Activated B cell treated with CpG ODN at 0.5 μM for 24 hours (primary cell): ENCODE measurements around the gene POLR3G. TPM values are rescaled to one million over a fixed set of nuclear protein-coding genes. Genes with fewer than 3 reads are reported as not detected.

Experiments
- ATAC-seq: fragments of 200-7000 bp; cut with Tn5 transposase; one replicate; pipeline ENCODE4 v1.10.0; 2021; ENCODE audit warnings: low read depth, mild to moderate bottlenecking, moderate library complexity
- CTCF ChIA-PET: fragments of 350-600 bp; sonication (Branson Sonifier 250); formaldehyde crosslinking; loops from one replicate; lab custom pipeline; 2021; ENCODE audit warnings: antibody characterized with exemption; lab: Charles Lee
- POLR2A ChIA-PET: fragments of 350-600 bp; sonication (Branson Sonifier 250); formaldehyde crosslinking; loops from one replicate; lab custom pipeline; 2021; ENCODE audit warnings: antibody characterized with exemption; lab: Charles Lee
- DNase-seq: peaks from one replicate; pipeline ENCODE4 v3.0.0; 2022
- H3K27ac Mint-ChIP-seq: one replicate; pipeline ENCODE4 v1.8.0; 2020; ENCODE audit warnings: mixed read lengths
- H3K27me3 Mint-ChIP-seq: one replicate; pipeline ENCODE4 v1.8.0; 2021; ENCODE audit warnings: mixed read lengths
- H3K36me3 Mint-ChIP-seq: one replicate; pipeline ENCODE4 v1.8.0; 2021; ENCODE audit warnings: low read depth, mixed read lengths
- H3K4me1 Mint-ChIP-seq: one replicate; pipeline ENCODE4 v1.8.0; 2021; ENCODE audit warnings: mixed read lengths
- H3K4me3 Mint-ChIP-seq: one replicate; pipeline ENCODE4 v1.8.0; 2020; ENCODE audit warnings: mild to moderate bottlenecking, mixed read lengths
- H3K9me3 Mint-ChIP-seq: one replicate; pipeline ENCODE4 v1.8.0; 2020; ENCODE audit warnings: mixed read lengths
- CTCF ChIP-seq: fragments of 200-600 bp; IDR thresholded peaks from one replicate; pipeline ENCODE4 v1.8.0; 2022; ENCODE audit warnings: antibody characterized with exemption, mild to moderate bottlenecking
- intact Hi-C: fragments of 100-400 bp; cut with micrococcal nuclease; formaldehyde crosslinking; loops from one replicate; pipeline ENCODE4 v1.15.1; 2024
- total RNA-seq: library from RNA; stranded (reverse); gene quantifications from 2 replicates; pipeline ENCODE4 v1.2.3, GENCODE V29; 2022

Gene POLR3G
- total RNA-seq, 1 donor from 2014 or later, result 2.9 TPM

- H3K4me1 Mint-ChIP-seq, result peaks cover 8% of the 10 kb centered on the region
- DNase-seq (no peak), ATAC-seq (no peak)
- no peak for TF ChIP-seq CTCF
- intact Hi-C loops, result no loop called here
- ChIA-PET CTCF (no interaction called here), POLR2A (interaction anchor here (0.7 kb wide), 1 partner anchor 1022 kb away, joined by 3 read pairs; no protein-coding TSS in a partner anchor)
- H3K4me3 Mint-ChIP-seq, result no peak overlapping the region
- H3K9me3 Mint-ChIP-seq, result no peaks in the 10 kb centered on the region
- peaks cover 25% of the 10 kb centered on the region for H3K27me3 Mint-ChIP-seq
- H3K27ac Mint-ChIP-seq, result no peak overlapping the region
- H3K36me3 Mint-ChIP-seq, result no peaks in the 10 kb centered on the region
Observed at GRCh38 chr5:90547072-90547536, 72.4 kb downstream of the POLR3G start.

- ChIA-PET POLR2A (no interaction called here), CTCF (no interaction called here)
- ATAC-seq, result no peak
- intact Hi-C loops, result no loop called here
- H3K4me3 Mint-ChIP-seq, result no peak overlapping the region
- H3K4me1 Mint-ChIP-seq, result peaks cover 8% of the 10 kb centered on the region
- H3K27me3 Mint-ChIP-seq, result peaks cover 22% of the 10 kb centered on the region
- H3K9me3 Mint-ChIP-seq, result no peaks in the 10 kb centered on the region
- H3K27ac Mint-ChIP-seq, result no peak overlapping the region
- TF ChIP-seq CTCF, result no peak
- H3K36me3 Mint-ChIP-seq, result no peaks in the 10 kb centered on the region
- no peak for DNase-seq
Observed at GRCh38 chr5:90548069-90548593, 73.5 kb downstream of the POLR3G start.

- H3K27ac Mint-ChIP-seq, result no peak overlapping the region
- intact Hi-C loops, result no loop called here
- H3K27me3 Mint-ChIP-seq, result peaks cover 22% of the 10 kb centered on the region
- CTCF ChIA-PET, result no interaction called here
- no peaks in the 10 kb centered on the region for H3K36me3 Mint-ChIP-seq
- H3K4me3 Mint-ChIP-seq, result no peak overlapping the region
- DNase-seq, result no peak
- POLR2A ChIA-PET, result no interaction called here
- no peak for TF ChIP-seq CTCF
- no peak for ATAC-seq
- peaks cover 8% of the 10 kb centered on the region for H3K4me1 Mint-ChIP-seq
- no peaks in the 10 kb centered on the region for H3K9me3 Mint-ChIP-seq
Observed at GRCh38 chr5:90549223-90549622, 74.6 kb downstream of the POLR3G start.

- H3K4me3 Mint-ChIP-seq, result no peak overlapping the region
- intact Hi-C loops, result no loop called here
- H3K36me3 Mint-ChIP-seq, result no peaks in the 10 kb centered on the region
- peaks cover 8% of the 10 kb centered on the region for H3K4me1 Mint-ChIP-seq
- H3K27ac Mint-ChIP-seq, result no peak overlapping the region
- no peaks in the 10 kb centered on the region for H3K9me3 Mint-ChIP-seq
- TF ChIP-seq CTCF, result no peak
- ChIA-PET POLR2A (no interaction called here), CTCF (no interaction called here)
- DNase-seq (no peak), ATAC-seq (no peak)
- H3K27me3 Mint-ChIP-seq, result peaks cover 25% of the 10 kb centered on the region
Observed at GRCh38 chr5:90549729-90550275, 75.1 kb downstream of the POLR3G start.

- intact Hi-C loops, result loop anchor here (1.0 kb wide), 1 partner anchor 22 kb away; the partner anchor contains the start of gene LYSMD3
- DNase-seq (no peak), ATAC-seq (no peak)
- H3K36me3 Mint-ChIP-seq, result no peaks in the 10 kb centered on the region
- ChIA-PET POLR2A (no interaction called here), CTCF (no interaction called here)
- no peak overlapping the region for H3K4me3 Mint-ChIP-seq
- no peak for TF ChIP-seq CTCF
- H3K9me3 Mint-ChIP-seq, result no peaks in the 10 kb centered on the region
- H3K4me1 Mint-ChIP-seq, result peaks cover 8% of the 10 kb centered on the region
- peaks cover 25% of the 10 kb centered on the region for H3K27me3 Mint-ChIP-seq
- no peak overlapping the region for H3K27ac Mint-ChIP-seq
Observed at GRCh38 chr5:90550963-90551362, 76.3 kb downstream of the POLR3G start.
